Measurements from ENCODE around the gene OR2G2. TPM values are rescaled to one million over a fixed set of nuclear protein-coding genes. Genes with fewer than 3 reads are reported as not detected.

OR2G2 gene
- total and polyA plus RNA-seq, 8 donors: not detected

DNA sequence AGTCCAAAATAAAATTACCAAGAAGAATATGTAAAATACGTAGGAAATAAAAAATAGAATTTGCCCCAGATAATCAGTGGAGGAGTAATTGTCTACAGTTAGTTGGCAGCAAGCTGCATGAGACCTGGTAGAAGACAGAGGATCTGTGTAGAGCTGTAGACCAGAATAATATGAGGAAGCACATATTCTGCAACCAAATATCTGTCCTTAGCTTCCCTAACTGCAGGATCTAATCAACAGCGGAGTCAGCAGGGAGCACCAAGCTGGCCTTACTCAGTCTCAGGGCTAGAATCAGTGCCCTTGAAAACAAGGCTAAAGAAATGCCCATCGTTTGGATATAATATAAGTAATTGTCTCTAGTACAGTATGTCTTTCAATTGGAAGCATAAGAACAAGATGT is 45.3 kb upstream of the OR2G2 start:
- intact Hi-C loops (cut with DNase I; ENCODE audit: low total_unique reads): no loop called here
- no peaks in the 10 kb centered on the region for H3K27me3 ChIP-seq
- no peaks in the 10 kb centered on the region for H3K4me1 ChIP-seq
- H3K9me3 ChIP-seq: peaks cover 0 to 3% (median 0%) of the 10 kb centered on the region in 4 donors
- 58 to 74% (median 68%) methylated on average over 3 of the region's 3 CpGs for WGBS, 5 donors
- TF ChIP-seq EP300 (IDR thresholded peaks at IDR 0.05): no peak
- no peak for TF ChIP-seq POLR2AphosphoS5 (IDR thresholded peaks at IDR 0.05)
- TF ChIP-seq, protein P1, sequence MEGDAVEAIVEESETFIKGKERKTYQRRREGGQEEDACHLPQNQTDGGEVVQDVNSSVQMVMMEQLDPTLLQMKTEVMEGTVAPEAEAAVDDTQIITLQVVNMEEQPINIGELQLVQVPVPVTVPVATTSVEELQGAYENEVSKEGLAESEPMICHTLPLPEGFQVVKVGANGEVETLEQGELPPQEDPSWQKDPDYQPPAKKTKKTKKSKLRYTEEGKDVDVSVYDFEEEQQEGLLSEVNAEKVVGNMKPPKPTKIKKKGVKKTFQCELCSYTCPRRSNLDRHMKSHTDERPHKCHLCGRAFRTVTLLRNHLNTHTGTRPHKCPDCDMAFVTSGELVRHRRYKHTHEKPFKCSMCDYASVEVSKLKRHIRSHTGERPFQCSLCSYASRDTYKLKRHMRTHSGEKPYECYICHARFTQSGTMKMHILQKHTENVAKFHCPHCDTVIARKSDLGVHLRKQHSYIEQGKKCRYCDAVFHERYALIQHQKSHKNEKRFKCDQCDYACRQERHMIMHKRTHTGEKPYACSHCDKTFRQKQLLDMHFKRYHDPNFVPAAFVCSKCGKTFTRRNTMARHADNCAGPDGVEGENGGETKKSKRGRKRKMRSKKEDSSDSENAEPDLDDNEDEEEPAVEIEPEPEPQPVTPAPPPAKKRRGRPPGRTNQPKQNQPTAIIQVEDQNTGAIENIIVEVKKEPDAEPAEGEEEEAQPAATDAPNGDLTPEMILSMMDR (IDR thresholded peaks at IDR 0.05): no peak
- no peak for TF ChIP-seq POLR2A (IDR thresholded peaks at IDR 0.05)
- no peak overlapping the region for H3K4me3 ChIP-seq
- DNase-seq: no peak
- no peak overlapping the region for H3K27ac ChIP-seq
- no peaks in the 10 kb centered on the region for H3K36me3 ChIP-seq

DNA sequence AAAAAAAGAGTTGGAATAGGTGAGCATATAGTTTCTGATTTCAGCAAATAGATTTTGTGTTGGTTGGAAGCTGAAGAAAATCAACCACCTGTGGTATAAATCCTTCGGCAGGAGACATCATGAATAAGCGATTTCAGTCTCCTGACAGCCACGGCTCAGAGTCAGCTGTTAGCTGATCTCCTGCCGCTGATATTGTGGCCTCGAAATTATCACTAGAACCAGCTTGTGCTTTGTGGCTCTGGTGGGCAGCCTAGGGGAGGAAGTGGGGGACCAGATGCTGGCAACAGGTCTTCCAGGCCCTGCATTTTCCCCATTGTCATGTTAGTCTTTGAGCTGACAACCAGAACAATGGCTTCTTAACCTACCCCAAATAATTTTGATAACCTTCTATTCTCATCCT is 40.1 kb upstream of the OR2G2 start:
- intact Hi-C loops (cut with DNase I; ENCODE audit: low total_unique reads): no loop called here
- 51 to 61% (median 59%) methylated on average over 5 of the region's 5 CpGs for WGBS, 5 donors

DNA sequence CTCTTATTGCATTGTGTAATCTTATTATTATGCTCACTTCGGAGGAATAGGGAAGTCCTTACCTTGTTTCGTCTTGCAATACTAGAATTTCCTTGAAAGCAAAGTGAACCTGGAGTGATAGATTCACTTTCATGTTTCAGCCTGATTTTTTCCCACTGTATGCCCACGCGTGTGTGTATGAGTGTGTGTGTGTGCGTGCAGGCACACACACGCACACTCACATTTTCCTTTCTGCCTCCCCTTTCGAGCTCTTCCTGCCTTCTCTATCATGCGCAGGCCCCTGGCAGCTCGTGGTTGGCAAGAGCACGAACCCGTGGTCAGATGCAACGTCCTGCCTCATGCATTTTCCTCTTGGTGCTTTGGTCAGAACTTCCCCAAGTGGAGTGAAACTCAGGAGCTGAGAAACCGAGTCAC is 39.4 kb upstream of the OR2G2 start, which contains the start of gene GCSAML:
Gene GCSAML, plus strand, starts transcription at position 366 of the 414 bp plus-strand sequence. CDS start 58 bp downstream, outside the sequence.
- no peak for DNase-seq
- intact Hi-C loops (cut with DNase I; ENCODE audit: low total_unique reads): no loop called here
- Histone ChIP-seq H3K4me1 (no peaks in the 10 kb centered on the region), H3K9me3 (no peaks in the 10 kb centered on the region), H3K27ac (no peak within 1 kb of the TSS), H3K4me3 (no peak within 1 kb of the TSS), H3K27me3 (no peaks in the 10 kb centered on the region), H3K36me3 (no peaks in the 10 kb centered on the region)
- WGBS, 5 donors: 59 to 74% (median 73%) methylated on average over 13 of the region's 13 CpGs
- no peak for TF ChIP-seq POLR2A (IDR thresholded peaks at IDR 0.05)
- no peak for TF ChIP-seq POLR2AphosphoS5 (IDR thresholded peaks at IDR 0.05)
- TF ChIP-seq, protein P1 (IDR thresholded peaks at IDR 0.05): no peak
- TF ChIP-seq EP300 (IDR thresholded peaks at IDR 0.05): no peak

More for the DNA sequence above, 40.1 kb upstream of the OR2G2 start:
- TF ChIP-seq, protein P1 (IDR thresholded peaks at IDR 0.05): no peak
- TF ChIP-seq POLR2A (IDR thresholded peaks at IDR 0.05) (no peak), POLR2AphosphoS5 (IDR thresholded peaks at IDR 0.05) (no peak), EP300 (IDR thresholded peaks at IDR 0.05) (no peak)
- no peak overlapping the region for H3K4me3 ChIP-seq
- no peak overlapping the region for H3K27ac ChIP-seq
- H3K27me3 ChIP-seq: no peaks in the 10 kb centered on the region
- no peaks in the 10 kb centered on the region for H3K36me3 ChIP-seq
- H3K4me1 ChIP-seq: no peaks in the 10 kb centered on the region
- no peaks in the 10 kb centered on the region for H3K9me3 ChIP-seq
- no peak for DNase-seq

DNA sequence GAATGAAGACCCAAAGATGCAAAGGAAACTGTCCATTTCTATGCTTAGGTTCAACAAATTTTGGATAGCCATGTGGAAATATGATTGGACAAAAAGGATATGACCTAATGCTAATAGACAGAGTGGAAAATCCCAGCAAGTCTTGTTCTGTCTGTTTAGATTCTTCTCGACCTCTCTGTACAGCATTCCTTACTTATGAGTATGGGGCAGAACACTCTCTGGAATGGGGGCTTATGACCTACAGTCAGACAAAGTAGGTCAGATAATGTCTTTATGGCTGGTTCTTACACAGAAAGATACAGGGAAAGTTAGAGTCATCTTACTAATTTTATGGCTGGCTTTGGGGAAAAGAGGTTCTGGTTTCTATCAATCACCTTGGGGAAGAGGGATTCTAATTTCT is 36.4 kb upstream of the OR2G2 start:
- Histone ChIP-seq H3K4me3 (no peak overlapping the region), H3K36me3 (no peaks in the 10 kb centered on the region), H3K9me3 (no peaks in the 10 kb centered on the region), H3K4me1 (no peaks in the 10 kb centered on the region), H3K27me3 (no peaks in the 10 kb centered on the region), H3K27ac (no peak overlapping the region)
- DNase-seq: no peak
- WGBS, 5 donors: 27 to 58% (median 50%) methylated on average over 1 of the region's 1 CpG
- TF ChIP-seq, protein P1 (IDR thresholded peaks at IDR 0.05): no peak
- no peak for TF ChIP-seq POLR2AphosphoS5 (IDR thresholded peaks at IDR 0.05)
- TF ChIP-seq EP300 (IDR thresholded peaks at IDR 0.05): no peak
- TF ChIP-seq POLR2A (IDR thresholded peaks at IDR 0.05): no peak
- intact Hi-C loops (cut with DNase I; ENCODE audit: low total_unique reads): no loop called here

All from stomach (tissue), 9 donors.